ENCODE data around the gene PKD2L1. TPM values are rescaled to one million over a fixed set of nuclear protein-coding genes. Genes with fewer than 3 reads are reported as not detected.

The PKD2L1 gene
- total RNA-seq, 2 experiments from 2014 or later: not detected

GRCh38 chr10:100341953-100342626, 12.1 kb upstream of the PKD2L1 start:
- CTCF ChIA-PET: interaction anchor here (0.7 to 12.6 kb wide), 11 partner anchors 14 to 176 kb away, joined by 3 to 276 read pairs (median 5); partner anchors contain the start of gene SEC31B

DNA sequence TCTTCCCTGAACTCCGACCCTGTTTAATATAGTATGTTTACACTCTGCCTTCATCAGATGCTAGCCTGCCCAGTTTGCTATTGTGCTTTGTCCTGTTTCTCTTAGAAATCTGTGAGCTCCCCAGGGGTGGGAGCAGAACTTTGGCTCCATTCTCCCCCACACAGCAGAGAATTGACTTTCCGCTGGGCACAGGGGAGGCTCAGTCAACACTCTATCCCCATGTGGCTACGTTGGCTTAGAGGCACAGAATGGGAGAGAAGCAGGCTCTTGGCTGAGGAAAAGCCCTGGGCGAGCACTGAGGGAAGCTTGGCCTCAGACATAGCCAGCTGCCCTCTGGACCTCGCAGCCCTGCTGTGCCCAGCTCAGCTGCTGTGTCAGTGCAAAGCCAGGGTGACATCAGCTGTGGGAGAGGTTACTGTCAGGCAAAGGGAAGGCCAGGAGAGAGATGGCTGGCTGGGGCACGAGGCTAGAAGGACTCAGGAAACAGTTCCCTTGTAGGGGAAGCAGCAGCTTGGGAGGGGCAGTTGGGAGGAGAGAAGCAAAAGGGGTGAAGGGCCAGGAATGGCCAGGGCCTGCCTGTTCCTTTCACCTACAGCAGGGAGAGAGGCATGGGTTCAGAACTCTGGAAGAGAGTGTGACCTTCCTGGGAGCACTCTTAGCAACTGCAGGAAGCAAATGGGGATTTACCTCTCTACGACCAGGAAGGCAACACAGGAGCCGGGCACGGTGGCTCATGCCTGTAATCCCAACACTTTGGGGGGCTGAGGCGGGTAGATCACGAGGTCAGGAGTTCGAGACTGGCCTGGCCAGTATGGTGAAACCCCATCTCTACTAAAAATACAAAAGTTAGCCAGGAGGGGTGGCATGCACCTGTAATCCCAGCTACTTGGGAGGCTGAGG, 11.2 kb upstream of the PKD2L1 start:
- CTCF ChIA-PET: interaction anchor here (0.8 to 12.6 kb wide), 8 partner anchors 28 to 177 kb away, joined by 3 to 276 read pairs (median 7); partner anchors contain the start of gene SEC31B
- DNase-seq: no peak
- no peaks in the 10 kb centered on the region for H3K36me3 Mint-ChIP-seq (ENCODE audit: low read depth)
- no peaks in the 10 kb centered on the region for H3K9me3 Mint-ChIP-seq
- H3K27ac Mint-ChIP-seq: no peak overlapping the region
- no peaks in the 10 kb centered on the region for H3K27me3 Mint-ChIP-seq (ENCODE audit: low read depth)
- H3K4me1 Mint-ChIP-seq (ENCODE audit: low read depth): peaks cover 13% of the 10 kb centered on the region
- H3K4me3 Mint-ChIP-seq: no peak overlapping the region
- intact Hi-C loops (cut with micrococcal nuclease): no loop called here

More at GRCh38 chr10:100341953-100342626, 12.1 kb upstream of the PKD2L1 start:
- no peaks in the 10 kb centered on the region for H3K27me3 Mint-ChIP-seq (ENCODE audit: low read depth)
- no peaks in the 10 kb centered on the region for H3K9me3 Mint-ChIP-seq
- peaks cover 14% of the 10 kb centered on the region for H3K4me1 Mint-ChIP-seq (ENCODE audit: low read depth)
- peak; percentile 76 for DNase-seq
- intact Hi-C loops (cut with micrococcal nuclease): loop anchor here (1.0 kb wide), 3 partner anchors 91 to 176 kb away; no protein-coding TSS in a partner anchor
- H3K27ac Mint-ChIP-seq: no peak overlapping the region
- no peaks in the 10 kb centered on the region for H3K36me3 Mint-ChIP-seq (ENCODE audit: low read depth)
- no peak overlapping the region for H3K4me3 Mint-ChIP-seq

DNA sequence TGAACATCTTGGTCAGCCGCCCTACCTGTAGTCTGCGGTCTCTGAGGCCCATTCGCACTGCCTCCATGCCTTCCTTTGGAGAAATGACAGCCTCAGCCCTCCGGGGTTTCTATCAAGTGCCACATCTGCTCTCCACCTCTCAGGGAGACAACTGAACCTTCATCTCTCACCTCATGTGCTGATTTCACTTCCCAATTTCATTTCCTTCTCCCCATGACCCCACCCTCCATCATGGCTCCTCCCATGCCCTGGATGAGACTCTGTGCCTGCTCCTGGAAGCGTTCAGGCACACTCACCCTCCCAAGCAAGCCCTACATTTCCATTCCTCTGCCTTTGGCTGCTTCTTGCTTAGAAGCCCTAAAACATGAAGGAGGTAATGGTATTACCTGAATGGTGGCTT, 9.2 kb upstream of the PKD2L1 start:
- CTCF ChIA-PET: interaction anchor here (0.6 to 12.6 kb wide), 17 partner anchors 11 to 184 kb away, joined by 3 to 276 read pairs (median 4); no protein-coding TSS in a partner anchor
- Mint-ChIP-seq H3K27ac (no peak overlapping the region), H3K36me3 (ENCODE audit: low read depth) (no peaks in the 10 kb centered on the region), H3K4me3 (no peak overlapping the region), H3K9me3 (no peaks in the 10 kb centered on the region), H3K27me3 (ENCODE audit: low read depth) (no peaks in the 10 kb centered on the region), H3K4me1 (ENCODE audit: low read depth) (peaks cover under 1% of the 10 kb centered on the region)
- intact Hi-C loops (cut with micrococcal nuclease): no loop called here
- DNase-seq: no peak

DNA sequence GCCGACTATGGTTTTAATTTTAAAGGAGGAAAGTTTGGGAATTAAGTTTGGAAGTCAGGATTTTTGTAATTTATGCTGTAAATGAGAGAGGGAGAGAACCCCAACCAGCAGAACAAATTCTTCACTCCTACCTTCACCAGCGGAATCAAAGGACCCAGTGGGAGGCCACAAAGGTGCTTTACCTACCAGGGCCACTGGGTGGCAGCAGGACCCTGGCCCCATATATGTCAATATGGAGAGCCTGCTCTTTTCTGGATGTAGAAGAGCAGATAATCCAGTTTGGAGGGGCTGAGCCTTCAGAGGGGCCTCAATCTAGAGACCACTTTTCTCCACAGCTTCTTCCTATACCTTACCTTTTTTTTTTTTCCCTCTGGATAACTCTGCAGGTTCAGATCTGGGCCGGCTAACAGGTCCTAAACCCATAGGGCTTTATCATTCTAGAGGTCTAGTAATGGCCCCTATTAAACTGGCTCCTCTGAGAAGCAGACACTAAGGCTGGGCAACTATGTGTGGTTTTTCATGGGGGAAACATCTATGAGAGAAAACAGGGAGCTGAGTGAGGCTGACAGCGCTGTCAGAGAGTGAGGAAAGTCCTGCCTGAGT, 8.5 kb upstream of the PKD2L1 start:
- no peaks in the 10 kb centered on the region for H3K4me1 Mint-ChIP-seq (ENCODE audit: low read depth)
- no peak overlapping the region for H3K27ac Mint-ChIP-seq
- CTCF ChIA-PET: interaction anchor here (0.6 to 12.6 kb wide), 17 partner anchors 10 to 184 kb away, joined by 3 to 276 read pairs (median 6); no protein-coding TSS in a partner anchor
- H3K4me3 Mint-ChIP-seq: no peak overlapping the region
- H3K9me3 Mint-ChIP-seq: no peaks in the 10 kb centered on the region
- intact Hi-C loops (cut with micrococcal nuclease): loop anchor here (1.0 kb wide), 5 partner anchors 35 to 180 kb away; no protein-coding TSS in a partner anchor
- H3K36me3 Mint-ChIP-seq (ENCODE audit: low read depth): no peaks in the 10 kb centered on the region
- no peaks in the 10 kb centered on the region for H3K27me3 Mint-ChIP-seq (ENCODE audit: low read depth)
- peak; percentile 91 for DNase-seq

DNA sequence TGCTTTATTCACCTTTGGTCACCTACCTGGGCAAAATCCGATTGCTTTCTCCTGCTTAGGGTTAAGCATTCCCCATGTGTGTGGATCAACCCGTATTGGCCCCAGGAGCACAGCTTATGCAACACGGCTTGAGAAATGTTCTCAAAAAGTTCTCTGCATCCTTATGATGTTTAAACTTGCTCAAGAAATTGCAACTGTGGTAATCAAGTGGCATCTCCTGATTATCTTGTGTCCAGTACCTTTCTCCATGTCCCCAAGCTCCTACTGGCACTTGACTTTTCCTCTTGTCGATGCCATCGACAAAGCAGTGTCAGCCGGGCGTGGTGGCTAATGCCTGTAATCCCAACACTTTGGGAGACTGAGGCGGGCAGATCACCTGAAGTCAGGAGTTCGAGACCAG, 4.7 kb upstream of the PKD2L1 start:
- H3K4me3 Mint-ChIP-seq: no peak overlapping the region
- no peak for DNase-seq
- no peaks in the 10 kb centered on the region for H3K4me1 Mint-ChIP-seq (ENCODE audit: low read depth)

DNA sequence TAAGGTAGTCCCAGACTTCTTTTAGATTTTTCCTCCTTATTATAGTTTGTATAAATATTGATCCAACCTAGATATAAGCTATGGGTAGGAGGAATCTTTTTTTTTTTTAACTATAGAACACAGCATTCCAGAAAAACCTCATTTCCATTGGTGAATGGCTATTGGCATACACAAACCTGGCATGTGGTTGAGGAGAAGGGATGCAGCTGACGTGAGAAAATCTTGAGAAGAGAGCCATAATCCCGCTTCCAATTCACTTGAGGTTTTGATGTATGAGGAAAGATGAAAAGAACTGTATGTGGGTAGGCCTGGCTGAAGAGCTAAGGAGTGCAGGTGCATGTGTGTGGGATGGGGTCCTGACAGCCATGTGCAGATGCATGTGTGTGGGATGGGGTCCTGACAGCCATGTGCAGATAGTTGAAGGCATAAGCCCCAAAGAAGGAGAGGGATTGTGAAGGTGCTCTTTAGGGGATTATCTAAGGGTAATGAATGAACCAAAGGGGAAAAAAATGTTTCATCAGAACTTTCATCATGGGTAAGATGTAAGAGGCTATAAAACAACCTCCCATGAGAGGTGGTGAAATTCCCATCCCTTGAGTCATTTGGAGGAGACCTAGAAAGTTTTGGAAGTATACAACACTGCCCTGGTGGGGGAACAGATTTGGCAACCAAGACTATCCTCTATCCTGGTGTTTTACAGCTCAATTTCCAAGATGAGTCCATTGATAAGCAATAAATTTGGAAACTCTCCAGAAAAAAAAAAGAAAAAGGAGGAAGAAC, 3.8 kb upstream of the PKD2L1 start:
- Mint-ChIP-seq H3K27me3 (ENCODE audit: low read depth) (peaks cover 4% of the 10 kb centered on the region), H3K4me3 (no peak overlapping the region), H3K27ac (no peak overlapping the region), H3K36me3 (ENCODE audit: low read depth) (no peaks in the 10 kb centered on the region), H3K4me1 (ENCODE audit: low read depth) (no peaks in the 10 kb centered on the region), H3K9me3 (no peaks in the 10 kb centered on the region)
- DNase-seq: no peak
- CTCF ChIA-PET: interaction anchor here (0.8 to 3.0 kb wide), 7 partner anchors 11 to 191 kb away, joined by 3 to 14 read pairs (median 4); no protein-coding TSS in a partner anchor
- intact Hi-C loops (cut with micrococcal nuclease): no loop called here

More for the DNA sequence above, 4.7 kb upstream of the PKD2L1 start:
- H3K9me3 Mint-ChIP-seq: no peaks in the 10 kb centered on the region
- CTCF ChIA-PET: interaction anchor here (2.4 to 3.0 kb wide), 2 partner anchors 98 to 174 kb away, joined by 7 to 14 read pairs; no protein-coding TSS in a partner anchor
- H3K27me3 Mint-ChIP-seq (ENCODE audit: low read depth): no peaks in the 10 kb centered on the region
- H3K27ac Mint-ChIP-seq: no peak overlapping the region
- no peaks in the 10 kb centered on the region for H3K36me3 Mint-ChIP-seq (ENCODE audit: low read depth)
- intact Hi-C loops (cut with micrococcal nuclease): no loop called here

DNA sequence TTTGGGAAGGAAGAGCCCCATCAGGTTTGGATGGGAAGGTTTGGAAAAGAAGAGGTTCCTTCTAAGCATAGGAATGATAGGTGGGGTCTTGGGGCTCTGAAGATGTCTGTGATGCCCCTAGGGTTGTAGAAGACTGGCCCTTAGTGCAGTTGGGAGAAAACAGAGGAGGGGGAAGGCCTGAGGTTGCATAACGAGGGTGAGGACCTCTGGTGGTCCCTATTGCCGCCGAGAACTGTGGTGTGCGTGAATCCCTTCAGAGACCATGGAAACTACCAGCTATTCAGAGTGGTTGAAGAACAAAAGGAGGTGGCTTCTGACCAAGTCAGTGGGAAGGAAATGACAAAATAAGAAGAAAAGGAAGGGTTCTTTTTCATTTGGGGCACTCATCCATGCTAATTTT, 3.1 kb upstream of the PKD2L1 start:
- CTCF ChIA-PET: interaction anchor here (0.8 to 3.0 kb wide), 8 partner anchors 12 to 192 kb away, joined by 3 to 14 read pairs (median 4); no protein-coding TSS in a partner anchor
- Mint-ChIP-seq H3K4me1 (ENCODE audit: low read depth) (no peaks in the 10 kb centered on the region), H3K4me3 (no peak overlapping the region), H3K27ac (no peak overlapping the region), H3K27me3 (ENCODE audit: low read depth) (peaks cover 4% of the 10 kb centered on the region), H3K36me3 (ENCODE audit: low read depth) (no peaks in the 10 kb centered on the region), H3K9me3 (no peaks in the 10 kb centered on the region)
- no peak for DNase-seq
- intact Hi-C loops (cut with micrococcal nuclease): no loop called here

DNA sequence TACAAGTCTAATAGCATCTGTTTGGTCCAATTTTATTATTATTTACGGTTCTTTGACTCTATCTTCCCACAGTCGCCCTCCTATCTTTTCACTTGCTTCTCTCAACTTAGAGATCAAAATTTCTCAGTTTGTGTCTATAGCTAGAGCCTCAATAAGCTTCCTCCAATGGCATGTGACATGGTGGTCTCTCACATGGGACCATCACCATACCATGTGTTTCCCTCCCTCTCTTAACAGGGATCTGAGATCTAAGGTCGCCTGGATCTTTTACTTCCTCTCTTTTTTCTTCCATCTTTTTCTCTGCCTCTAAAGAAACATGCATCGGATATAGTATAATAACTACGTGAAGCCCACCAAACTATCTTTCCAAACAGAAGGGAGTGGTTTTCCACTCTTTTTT, 1.8 kb downstream of the PKD2L1 start:
- intact Hi-C loops (cut with micrococcal nuclease): no loop called here
- CTCF ChIA-PET: interaction anchor here (0.6 to 2.2 kb wide), 5 partner anchors 9 to 181 kb away, joined by 3 to 11 read pairs (median 4); no protein-coding TSS in a partner anchor
- Mint-ChIP-seq H3K4me1 (ENCODE audit: low read depth) (peaks cover 16% of the 10 kb centered on the region), H3K9me3 (no peaks in the 10 kb centered on the region), H3K27ac (peak overlapping the region; percentile 34), H3K36me3 (ENCODE audit: low read depth) (no peaks in the 10 kb centered on the region), H3K27me3 (ENCODE audit: low read depth) (peaks cover 4% of the 10 kb centered on the region), H3K4me3 (no peak overlapping the region)
- no peak for DNase-seq

DNA sequence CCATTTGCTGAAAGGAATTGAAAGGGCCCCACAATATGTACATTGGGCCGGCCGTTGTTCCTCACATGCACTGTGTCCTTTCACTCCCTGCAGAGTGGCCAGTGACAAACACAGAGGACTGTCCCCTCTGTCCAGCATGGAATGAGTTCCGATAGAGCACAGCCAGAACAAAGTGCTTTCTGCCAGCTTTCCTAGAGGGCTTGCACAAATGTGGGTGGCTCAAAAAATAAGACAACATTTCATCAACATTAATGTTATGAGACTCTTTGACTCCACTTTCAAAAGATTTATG, 2.4 kb downstream of the PKD2L1 start:
- Mint-ChIP-seq H3K36me3 (ENCODE audit: low read depth) (no peaks in the 10 kb centered on the region), H3K9me3 (no peaks in the 10 kb centered on the region), H3K27me3 (ENCODE audit: low read depth) (peaks cover 4% of the 10 kb centered on the region), H3K27ac (peak overlapping the region; percentile 25), H3K4me1 (ENCODE audit: low read depth) (peaks cover 16% of the 10 kb centered on the region), H3K4me3 (no peak overlapping the region)
- no peak for DNase-seq
- CTCF ChIA-PET: interaction anchor here (0.6 to 2.2 kb wide), 8 partner anchors 9 to 191 kb away, joined by 3 to 11 read pairs (median 4); no protein-coding TSS in a partner anchor
- intact Hi-C loops (cut with micrococcal nuclease): loop anchor here (1.0 to 2.0 kb wide), 8 partner anchors 19 to 201 kb away; partner anchors contain the start of genes BLOC1S2, CHUK and CWF19L1

DNA sequence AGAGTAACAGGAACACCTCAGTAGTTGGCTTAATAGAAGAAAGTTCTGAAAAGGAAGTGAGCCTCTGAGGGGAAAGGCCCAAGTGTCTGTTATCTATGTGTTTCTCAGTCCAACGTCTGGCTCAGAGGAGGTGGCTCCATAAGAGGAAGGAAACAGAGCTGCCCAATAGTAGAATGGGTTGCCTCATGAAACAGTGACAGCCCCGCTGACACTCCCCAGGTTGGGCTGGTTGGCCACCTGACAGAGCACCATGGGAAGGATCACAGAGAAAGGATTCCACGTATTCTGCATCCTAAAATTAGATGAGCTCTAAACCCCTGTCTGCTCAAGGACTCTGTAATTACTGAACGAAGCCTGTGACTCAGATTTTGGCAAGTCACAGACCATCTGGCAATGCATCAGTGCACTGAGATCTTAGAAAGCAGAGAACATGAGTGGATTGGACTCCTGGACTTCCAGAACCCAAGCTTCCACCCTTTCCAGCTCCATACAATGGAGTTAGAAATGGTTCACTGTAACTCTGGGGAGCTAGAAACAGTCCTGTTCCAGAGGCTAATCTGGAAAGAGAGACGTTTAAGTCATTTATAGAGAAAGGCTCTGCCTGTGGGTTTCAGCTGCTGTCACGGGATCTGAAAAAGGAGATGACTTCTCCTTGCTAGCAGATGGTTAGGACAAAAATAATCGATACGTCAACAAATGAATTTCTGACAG, 2.9 kb downstream of the PKD2L1 start:
- H3K4me1 Mint-ChIP-seq (ENCODE audit: low read depth): peaks cover 16% of the 10 kb centered on the region
- peak overlapping the region; percentile 80 for H3K27ac Mint-ChIP-seq
- peaks cover 4% of the 10 kb centered on the region for H3K27me3 Mint-ChIP-seq (ENCODE audit: low read depth)
- intact Hi-C loops (cut with micrococcal nuclease): loop anchor here (1.0 to 2.0 kb wide), 8 partner anchors 19 to 201 kb away; partner anchors contain the start of genes BLOC1S2, CHUK and CWF19L1
- H3K9me3 Mint-ChIP-seq: no peaks in the 10 kb centered on the region
- DNase-seq: peak; percentile 82
- no peaks in the 10 kb centered on the region for H3K36me3 Mint-ChIP-seq (ENCODE audit: low read depth)
- peak overlapping the region; percentile 5 for H3K4me3 Mint-ChIP-seq
- CTCF ChIA-PET: interaction anchor here (0.6 to 2.2 kb wide), 8 partner anchors 10 to 192 kb away, joined by 3 to 11 read pairs (median 4); no protein-coding TSS in a partner anchor

All from activated naive CD4-positive, alpha-beta T cell treated with anti-CD3 and anti-CD28 coated beads for 36 hours (primary cell).